ENCODE data around the gene PTPRG.

PTPRG gene

DNA sequence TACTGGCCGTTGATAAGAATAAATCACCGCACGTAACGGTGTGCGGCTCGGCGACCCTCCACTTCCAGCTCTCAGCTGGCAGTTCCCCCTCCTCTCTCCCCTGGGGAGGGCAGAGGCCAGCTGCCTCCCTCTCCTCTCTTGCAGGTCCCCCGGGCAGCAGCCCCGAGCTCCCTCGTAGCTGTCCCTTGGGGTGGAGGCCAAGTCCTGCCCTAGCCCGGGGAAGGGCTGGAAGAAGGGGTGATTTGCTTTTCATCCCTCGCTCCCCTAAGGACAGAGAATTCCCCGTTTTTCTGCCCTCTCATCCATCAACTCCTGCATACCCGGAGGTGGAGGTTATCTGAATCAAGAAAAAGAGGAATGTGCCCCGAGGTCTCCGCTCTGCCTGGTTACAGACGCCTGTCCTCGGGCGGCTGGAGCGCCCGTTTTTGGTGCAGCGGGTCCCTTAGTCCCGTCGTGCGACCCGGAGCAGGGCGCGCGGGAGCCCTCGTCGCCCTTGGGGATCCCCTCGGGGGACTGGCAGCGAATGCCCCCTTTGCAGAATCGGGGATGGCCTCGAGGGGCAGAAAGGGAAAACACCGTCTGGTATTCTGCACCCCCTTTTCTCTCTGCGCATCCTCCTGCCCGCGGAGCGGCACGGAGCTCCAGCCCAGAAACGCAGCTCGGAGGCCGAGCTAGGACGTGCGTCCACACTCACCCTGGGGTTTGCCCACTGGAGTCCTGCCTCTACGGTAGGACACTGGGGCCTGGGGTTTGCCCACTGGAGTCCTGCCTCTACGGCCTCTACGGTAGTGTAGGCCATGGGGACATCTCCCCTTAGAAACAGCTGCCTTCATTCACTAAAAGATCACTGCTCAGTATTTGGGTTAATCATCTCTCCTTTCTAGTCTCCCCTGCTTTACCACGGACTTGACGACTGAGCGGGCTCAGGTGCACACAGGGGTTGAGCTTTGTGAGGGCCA is 2.2 kb downstream of the PTPRG start:
- DNase-seq = no peak

DNA sequence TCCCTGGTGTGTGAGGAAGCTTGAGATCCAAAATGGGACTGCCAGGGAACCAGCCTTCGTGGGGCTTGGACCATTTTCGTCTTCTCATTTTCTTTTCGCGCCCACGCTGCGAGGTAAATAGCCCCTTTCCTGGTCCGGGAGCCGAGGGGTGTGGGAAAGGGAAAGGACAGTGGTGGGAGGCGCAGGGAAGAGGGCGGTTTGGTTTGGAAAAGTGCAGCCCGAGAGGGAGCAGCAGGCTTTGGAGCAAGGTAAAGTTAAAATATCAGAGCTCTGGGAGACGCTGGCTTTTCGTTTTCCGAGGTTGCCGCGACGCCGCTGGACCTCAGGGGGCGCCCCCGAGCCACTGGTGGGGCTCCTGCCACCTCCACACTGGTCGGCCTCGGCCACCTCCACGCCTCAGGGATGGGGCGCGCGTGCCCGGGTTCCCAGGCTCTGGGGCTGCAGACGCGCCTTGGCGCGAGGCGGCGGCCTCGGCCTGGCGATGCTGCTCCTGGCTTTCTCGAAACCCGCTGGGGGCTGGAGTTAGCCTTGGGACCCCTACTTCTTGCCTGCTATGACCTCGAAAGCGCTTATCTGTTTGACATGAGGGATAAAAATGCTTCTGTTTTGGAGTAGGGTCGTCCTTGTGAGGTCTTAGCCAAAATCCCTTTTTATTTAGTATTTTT is 3.2 kb downstream of the PTPRG start:
- no peak for DNase-seq

- no peak for DNase-seq
These were observed 4.2 kb downstream of the PTPRG start for GRCh38 chr3:61565569-61565968.

- no peak for DNase-seq
These were observed 6.8 kb downstream of the PTPRG start for GRCh38 chr3:61568127-61568526.

- DNase-seq = no peak
These were observed 8.6 kb downstream of the PTPRG start for GRCh38 chr3:61569856-61570580.

- DNase-seq = no peak
These were observed 9.4 kb downstream of the PTPRG start for GRCh38 chr3:61570813-61571212.

DNA sequence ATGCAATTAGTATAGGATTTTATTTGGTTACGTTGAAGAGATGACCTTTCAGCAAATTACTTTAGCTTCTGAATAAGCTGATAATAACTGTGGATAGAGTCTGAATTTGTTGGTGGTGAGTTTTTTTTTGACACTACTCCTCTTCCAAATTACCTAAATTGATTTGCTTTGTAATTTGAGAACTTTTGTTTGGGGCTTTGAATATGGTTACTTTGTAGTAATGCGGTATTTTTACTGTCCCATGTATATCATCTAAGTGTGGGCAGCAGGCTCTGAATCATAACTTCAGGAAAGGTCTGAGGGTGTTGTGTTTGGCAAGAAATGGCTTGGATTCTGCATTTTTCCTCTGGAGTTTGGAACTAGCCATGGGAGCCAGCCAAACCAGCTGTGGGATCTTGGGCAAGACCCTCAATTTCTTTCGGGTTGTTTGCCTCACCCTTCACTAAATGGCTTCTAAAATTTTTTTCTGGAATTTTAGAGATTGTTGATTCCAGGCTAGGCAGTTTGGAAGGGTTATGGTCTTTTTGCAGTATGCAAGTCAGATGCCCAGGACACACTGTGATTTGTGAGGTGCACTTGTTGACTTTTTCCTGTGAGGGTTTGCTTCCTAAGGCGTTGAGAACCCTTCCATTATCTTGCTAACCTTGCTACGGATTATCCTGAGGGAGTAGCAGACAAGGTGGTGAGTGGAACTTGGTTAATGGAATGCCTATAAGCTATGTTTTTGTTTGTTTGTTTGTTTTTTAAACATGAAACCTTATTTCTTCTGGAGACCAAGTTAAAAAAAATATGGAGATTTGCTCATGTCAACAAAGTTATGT is 10.4 kb downstream of the PTPRG start:
- DNase-seq = no peak

DNA sequence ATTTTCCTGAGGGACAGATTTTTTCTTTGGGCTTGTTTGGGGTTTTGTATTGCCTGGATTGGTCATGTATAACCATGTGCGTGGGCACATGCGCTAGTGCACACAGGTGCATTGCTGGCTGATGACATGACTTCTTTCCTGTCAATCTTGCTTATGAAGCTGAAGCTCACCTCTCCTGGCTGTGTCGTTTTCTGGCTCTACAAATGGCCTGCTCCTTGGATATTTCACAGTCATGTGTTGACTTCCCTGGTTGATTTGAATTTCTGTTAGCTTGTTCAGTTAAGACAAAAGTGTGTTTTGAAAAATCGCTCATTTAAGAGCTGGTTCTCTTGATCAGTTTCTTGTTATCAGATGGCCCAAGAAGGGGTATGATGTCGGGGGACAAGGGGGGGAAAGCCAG is 11.5 kb downstream of the PTPRG start:
- no peak for DNase-seq

DNA sequence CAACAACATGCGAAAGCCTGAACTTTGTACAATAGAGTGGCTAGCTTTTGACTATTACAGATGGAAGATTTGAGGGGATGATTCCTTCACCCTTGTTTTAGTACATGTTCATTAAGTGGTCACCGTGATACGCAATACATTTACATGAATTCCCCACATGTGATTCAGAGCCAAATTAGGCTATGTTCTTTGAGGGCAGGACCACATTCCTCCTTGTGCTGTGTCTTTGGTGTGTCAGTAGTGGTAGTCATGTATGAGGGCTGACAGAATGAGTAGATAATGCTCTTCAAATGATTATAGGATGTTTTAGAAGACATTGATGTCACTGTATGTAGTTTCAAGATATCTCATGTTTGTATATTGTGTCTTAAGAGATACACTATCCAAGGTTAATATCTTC is 12.1 kb downstream of the PTPRG start:
- DNase-seq = no peak

GRCh38 chr3:61574854-61575253 is 13.5 kb downstream of the PTPRG start:
- DNase-seq = no peak

- no peak for DNase-seq
These were observed 14.5 kb downstream of the PTPRG start for GRCh38 chr3:61575893-61576292.

DNA sequence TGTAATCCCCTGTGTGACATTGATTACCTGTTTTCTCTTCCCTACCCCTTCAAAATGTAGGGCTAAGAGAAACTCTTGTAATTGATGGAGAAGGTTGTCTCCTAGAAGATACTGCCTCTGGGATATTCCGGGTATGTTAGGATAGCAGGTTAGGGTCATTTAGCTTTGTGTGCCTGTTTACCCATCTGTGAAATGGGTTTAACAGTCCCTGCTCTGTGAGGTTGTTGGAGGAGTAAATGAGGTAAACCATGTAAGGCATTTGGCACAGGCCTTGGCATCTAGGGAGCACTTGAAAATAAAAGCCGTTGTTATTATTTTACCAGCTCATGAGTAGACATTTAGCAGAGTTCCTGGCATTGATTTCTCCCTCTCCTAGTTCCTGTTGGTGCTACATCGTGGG is 16.4 kb downstream of the PTPRG start:
- no peak for DNase-seq

DNA sequence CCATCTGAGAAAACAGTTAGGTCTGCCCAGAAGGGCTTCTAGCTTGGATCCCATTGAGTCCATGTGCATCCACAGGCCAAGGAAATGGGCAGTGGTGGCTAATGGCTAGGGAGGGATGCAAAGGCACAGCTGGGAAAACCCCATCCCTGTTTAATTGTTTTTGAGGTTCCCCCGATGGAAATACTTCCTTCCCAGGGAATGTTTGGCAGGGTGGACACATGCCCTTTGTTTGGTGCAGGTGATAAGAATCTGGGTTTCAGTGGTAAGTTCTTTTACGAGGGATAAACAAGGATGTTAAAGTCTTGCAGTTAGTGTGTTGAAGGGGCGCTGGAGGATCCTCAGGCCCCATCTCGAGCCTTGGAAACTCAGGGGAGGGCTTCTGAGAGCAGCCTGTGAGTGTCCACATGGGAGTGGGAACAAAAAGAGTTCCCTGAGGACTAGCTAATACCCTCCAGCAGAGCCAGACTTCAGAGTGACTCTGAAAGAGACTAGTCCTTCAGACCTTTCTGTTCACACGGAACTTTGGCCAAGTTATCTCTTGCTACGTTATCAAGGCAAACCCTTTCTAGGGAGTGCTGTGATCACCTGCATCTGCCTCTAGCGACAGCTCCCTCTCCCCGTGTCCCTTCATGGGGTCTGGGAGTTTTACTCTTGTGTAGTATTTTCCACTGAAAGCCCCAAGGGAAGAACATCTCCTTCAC is 17.4 kb downstream of the PTPRG start:
- no peak for DNase-seq

GRCh38 chr3:61579685-61580084 is 18.3 kb downstream of the PTPRG start:
- DNase-seq = no peak

DNA sequence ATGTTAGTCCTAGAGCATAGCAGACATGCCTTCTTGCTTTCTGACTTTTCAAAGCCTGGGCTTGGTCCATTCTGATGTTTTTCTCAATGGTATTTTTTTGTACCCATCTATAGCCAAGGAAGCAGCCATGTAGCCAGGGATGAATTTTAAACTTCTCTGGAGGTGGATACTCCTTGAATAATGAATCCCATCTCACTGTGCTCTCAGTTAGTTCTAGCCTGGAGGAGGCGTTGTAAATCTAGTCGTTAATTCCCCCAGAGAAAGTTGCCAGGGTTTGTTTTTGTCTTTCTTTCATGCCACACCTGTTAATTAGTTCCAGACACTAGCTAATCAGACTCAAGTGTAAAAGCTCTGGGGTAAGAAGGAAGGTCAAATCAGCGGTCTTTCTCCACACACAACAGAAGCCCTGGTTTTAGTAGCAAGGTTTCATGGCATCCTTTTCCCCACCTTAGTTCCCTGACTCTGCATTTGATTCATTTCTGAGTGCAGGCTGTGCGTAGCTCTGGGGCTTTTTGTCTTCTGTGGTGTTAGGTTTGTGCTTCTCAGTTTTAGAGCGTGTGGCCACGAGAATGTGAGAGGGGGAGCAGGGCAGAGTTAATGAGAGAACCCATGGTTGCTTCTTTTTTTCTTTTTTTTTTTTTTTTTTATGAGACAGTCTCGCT is 19.7 kb downstream of the PTPRG start:
- no peak for DNase-seq

DNA sequence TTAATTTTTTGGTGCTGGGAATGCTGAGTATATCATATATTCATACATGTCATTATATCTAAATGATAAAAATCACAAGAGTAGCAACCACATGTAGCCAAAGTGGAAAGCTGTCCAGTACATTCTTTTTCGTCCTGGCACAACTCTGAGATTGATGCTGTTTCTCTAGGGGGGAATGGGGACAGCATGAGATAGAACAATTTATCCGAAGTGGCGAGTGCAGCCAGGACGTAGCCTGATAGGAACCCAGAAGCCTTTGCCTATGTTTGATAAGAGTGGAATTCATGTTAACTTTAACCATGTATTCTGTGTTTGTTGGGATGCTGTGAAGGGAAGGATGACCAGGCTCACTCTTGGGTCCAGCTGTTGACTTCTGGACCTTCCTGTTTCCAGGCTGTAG is 20.9 kb downstream of the PTPRG start:
- no peak for DNase-seq

- DNase-seq = no peak
These were observed 21.5 kb downstream of the PTPRG start for GRCh38 chr3:61582846-61583245.

DNA sequence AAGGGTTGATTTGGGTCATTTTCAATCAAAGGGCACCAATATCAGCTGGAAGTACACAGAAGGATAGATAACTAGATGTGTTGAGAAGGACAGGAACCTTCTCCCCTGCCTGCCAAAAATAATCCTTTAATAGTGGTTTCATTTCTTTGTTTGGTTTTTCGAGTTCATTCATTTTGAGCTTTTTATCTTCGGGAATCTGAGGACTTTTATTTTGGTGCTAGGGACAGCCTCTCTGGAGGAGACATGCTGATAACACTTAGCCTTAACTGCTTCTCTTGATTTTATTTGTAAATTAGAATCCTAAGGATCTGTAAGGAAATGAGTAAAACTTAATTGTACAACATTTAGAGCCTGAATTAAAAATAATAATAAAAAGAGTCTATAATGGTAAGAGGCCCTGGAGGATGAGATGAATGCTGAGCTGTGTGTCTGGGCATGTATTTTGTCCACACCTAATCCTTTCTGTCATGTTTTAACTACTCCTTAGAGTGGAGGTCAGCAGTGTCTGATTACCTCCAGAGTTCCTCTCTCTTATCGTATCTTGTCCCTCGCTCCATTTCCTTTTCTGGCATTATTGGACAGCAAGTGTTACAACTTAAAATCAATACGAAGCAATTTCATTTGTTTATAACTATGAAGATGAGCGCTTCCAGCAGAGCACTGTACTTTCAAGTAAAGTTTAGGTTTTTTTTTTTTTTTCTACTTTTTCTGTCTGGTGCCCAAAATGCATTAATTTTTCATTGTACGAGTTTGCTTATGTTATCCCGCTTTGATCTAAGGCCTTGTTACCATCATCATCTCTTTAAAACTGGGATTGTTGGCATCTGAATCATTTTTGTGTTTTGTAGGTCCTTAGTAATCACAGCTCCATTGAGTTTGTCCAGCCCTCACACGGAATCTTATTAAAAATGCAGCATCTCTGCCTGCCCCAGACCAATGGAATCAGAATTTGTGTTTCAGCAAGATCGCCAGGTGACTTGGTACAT is 22.8 kb downstream of the PTPRG start:
- DNase-seq = no peak

DNA sequence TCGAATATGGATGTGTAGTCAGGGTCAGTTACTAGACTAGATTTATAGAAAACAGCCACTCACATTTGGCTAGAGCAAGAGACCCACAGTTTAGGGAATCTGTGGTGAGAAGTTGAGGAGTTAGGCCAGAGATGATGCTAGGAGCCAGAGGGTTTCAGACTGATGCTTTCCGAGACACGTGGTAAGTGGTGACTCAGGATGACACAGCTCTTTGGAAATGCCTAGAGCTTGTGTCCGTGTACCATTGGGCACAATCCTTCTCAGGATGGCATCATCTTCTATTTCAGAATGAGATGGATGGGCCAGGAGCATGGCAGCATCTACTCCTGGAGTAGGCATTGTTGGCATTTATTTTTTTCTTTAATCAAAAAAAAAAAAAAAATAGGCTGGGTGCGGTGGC is 28.5 kb downstream of the PTPRG start:
- DNase-seq = no peak

DNA sequence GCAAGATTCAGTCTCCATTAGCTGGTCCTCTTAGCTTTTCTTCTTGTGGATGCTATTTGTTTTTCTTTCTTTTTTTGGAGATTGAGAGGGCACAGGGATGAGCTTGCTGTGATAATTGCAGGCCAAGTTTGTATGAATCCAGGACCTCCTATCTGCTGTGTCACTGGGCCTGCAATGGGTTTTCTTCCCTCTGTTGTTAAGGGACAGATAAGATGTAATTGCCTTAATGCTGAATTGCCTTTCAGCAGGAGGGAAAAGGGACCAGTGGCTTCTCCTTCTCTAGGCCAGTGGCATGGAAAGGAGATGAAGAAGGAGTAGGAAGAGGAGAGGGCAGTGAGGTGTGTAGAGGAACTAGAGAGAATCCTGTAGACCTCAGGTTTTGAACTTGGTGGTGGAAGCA is 29.9 kb downstream of the PTPRG start:
- no peak for DNase-seq
